HL-60 (cell line): Measurements from ENCODE around the gene EHD4.

Experiments
- DNase-seq, 2 experiments: peaks; one replicate each; pipeline ENCODE4 v3.0.0-alpha.2; 2010 to 2020; ENCODE audit warnings: low read depth in 1 of 2, low spot score in 1 of 2
- H3K27ac ChIP-seq: fragments of 250-450 bp; sonication (Bioruptor Pico); replicated peaks from 2 replicates; pipeline ENCODE4 v1.5.1; 2020; ENCODE audit warnings: mild to moderate bottlenecking, moderate library complexity
- H3K27me3 ChIP-seq: fragments of 250-450 bp; sonication (Bioruptor Pico); 2 replicates; pipeline ENCODE4 v1.5.1; 2021; ENCODE audit warnings: mild to moderate bottlenecking, moderate library complexity; ENCODE audit not compliant: insufficient read depth, poor library complexity, severe bottlenecking
- H3K4me3 ChIP-seq: replicated peaks from 2 replicates; pipeline ENCODE4 v1.5.1; 2011; ENCODE audit warnings: mild to moderate bottlenecking, control low read depth, low read length; ENCODE audit not compliant: insufficient read depth
- CTCF ChIP-seq: IDR thresholded peaks from one replicate; pipeline ENCODE4 v1.5.1; 2011; ENCODE audit warnings: low read length, control low read depth, inconsistent platforms; ENCODE audit not compliant: insufficient read depth
- GABPA ChIP-seq: IDR thresholded peaks from 2 replicates; pipeline ENCODE4 v1.6.1; 2012; ENCODE audit warnings: low read depth
- POLR2AphosphoS5 ChIP-seq: IDR thresholded peaks from 2 replicates; pipeline ENCODE4 v1.6.1; 2012; ENCODE audit warnings: low read depth
- REST ChIP-seq: IDR thresholded peaks from 2 replicates; pipeline ENCODE4 v1.6.1; 2012; ENCODE audit warnings: low read depth; ENCODE audit not compliant: insufficient replicate concordance
- SPI1 ChIP-seq: IDR thresholded peaks from 2 replicates; pipeline ENCODE4 v1.6.1; 2012; ENCODE audit warnings: low read depth, mild to moderate bottlenecking, borderline replicate concordance

The EHD4 gene

GRCh38 chr15:42012928-42013482 is 40.6 kb upstream of the EHD4 start:
- no peak for TF ChIP-seq SPI1
- no peak for TF ChIP-seq GABPA
- no peak for TF ChIP-seq CTCF
- TF ChIP-seq REST, result no peak
- TF ChIP-seq POLR2AphosphoS5, result no peak
- no peak for DNase-seq
- Histone ChIP-seq H3K27me3 (no peaks in the 10 kb centered on the region), H3K4me3 (no peak overlapping the region), H3K27ac (no peak overlapping the region)

GRCh38 chr15:42012241-42012640 is 39.9 kb upstream of the EHD4 start:
- Histone ChIP-seq H3K27ac (no peak overlapping the region), H3K27me3 (no peaks in the 10 kb centered on the region), H3K4me3 (no peak overlapping the region)
- no peak for TF ChIP-seq GABPA
- TF ChIP-seq POLR2AphosphoS5, result no peak
- TF ChIP-seq REST, result no peak
- TF ChIP-seq CTCF, result no peak
- no peak for TF ChIP-seq SPI1
- no peak for DNase-seq

- no peak for TF ChIP-seq SPI1
- no peak for TF ChIP-seq CTCF
- no peak for TF ChIP-seq POLR2AphosphoS5
- TF ChIP-seq REST, result no peak
- no peak for TF ChIP-seq GABPA
- H3K27me3 ChIP-seq, result no peaks in the 10 kb centered on the region
- no peak overlapping the region for H3K27ac ChIP-seq
- no peak for DNase-seq
- H3K4me3 ChIP-seq, result no peak overlapping the region
These were observed 38.7 kb upstream of the EHD4 start for GRCh38 chr15:42011074-42011473.
